ENCODE measurements around the gene USP7. TPM values are rescaled to one million over a fixed set of nuclear protein-coding genes. Genes with fewer than 3 reads are reported as not detected.
A peak's percentile ranks its signal among the peaks of the same experiment; 100 is the strongest.

Gene USP7
- polyA plus RNA-seq, 3 donors = 2.4 to 31.7 (median 4.1) TPM

GRCh38 chr16:8861563-8862308 lies 102.0 kb downstream of the USP7 start:
- no peak overlapping the region for H3K4me3 Mint-ChIP-seq
- TF ChIP-seq, protein P1, sequence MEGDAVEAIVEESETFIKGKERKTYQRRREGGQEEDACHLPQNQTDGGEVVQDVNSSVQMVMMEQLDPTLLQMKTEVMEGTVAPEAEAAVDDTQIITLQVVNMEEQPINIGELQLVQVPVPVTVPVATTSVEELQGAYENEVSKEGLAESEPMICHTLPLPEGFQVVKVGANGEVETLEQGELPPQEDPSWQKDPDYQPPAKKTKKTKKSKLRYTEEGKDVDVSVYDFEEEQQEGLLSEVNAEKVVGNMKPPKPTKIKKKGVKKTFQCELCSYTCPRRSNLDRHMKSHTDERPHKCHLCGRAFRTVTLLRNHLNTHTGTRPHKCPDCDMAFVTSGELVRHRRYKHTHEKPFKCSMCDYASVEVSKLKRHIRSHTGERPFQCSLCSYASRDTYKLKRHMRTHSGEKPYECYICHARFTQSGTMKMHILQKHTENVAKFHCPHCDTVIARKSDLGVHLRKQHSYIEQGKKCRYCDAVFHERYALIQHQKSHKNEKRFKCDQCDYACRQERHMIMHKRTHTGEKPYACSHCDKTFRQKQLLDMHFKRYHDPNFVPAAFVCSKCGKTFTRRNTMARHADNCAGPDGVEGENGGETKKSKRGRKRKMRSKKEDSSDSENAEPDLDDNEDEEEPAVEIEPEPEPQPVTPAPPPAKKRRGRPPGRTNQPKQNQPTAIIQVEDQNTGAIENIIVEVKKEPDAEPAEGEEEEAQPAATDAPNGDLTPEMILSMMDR (IDR thresholded peaks at IDR 0.05) = no peak
- Histone ChIP-seq H3K27me3 (ENCODE audit: control insufficient read depth in 2 of 2, insufficient read depth in 2 of 2, low read length in 2 of 2) (no peaks in the 10 kb centered on the region), H3K27ac (ENCODE audit: low read depth in 1 of 2, low read length in 2 of 2) (no peak overlapping the region), H3K9me3 (replicated peaks in 1 of 2; ENCODE audit: control insufficient read depth in 1 of 2, insufficient read depth in 1 of 2, low read length in 2 of 2) (no peaks in the 10 kb centered on the region), H3K79me2 (ENCODE audit: insufficient read depth, low read length) (peaks cover 76% of the 10 kb centered on the region), H3K4me1 (ENCODE audit: control insufficient read depth in 1 of 2, insufficient read depth in 2 of 2, low read length in 2 of 2) (peaks cover 2 to 9% of the 10 kb centered on the region in 2 donors), H3K9ac (ENCODE audit: insufficient read depth, low read length, poor library complexity, severe bottlenecking) (no peak overlapping the region), H3K36me3 (replicated peaks in 1 of 2; ENCODE audit: control insufficient read depth in 1 of 2, insufficient read depth in 2 of 2, low read length in 2 of 2) (peaks cover 17 to 23% of the 10 kb centered on the region in 2 donors), H2AFZ (ENCODE audit: insufficient read depth, low read depth, low read length, poor library complexity, severe bottlenecking) (no peak overlapping the region), H3K4me3 (replicated peaks in 1 of 3; ENCODE audit: low read depth in 2 of 3, low read length in 3 of 3) (no peak overlapping the region), H4K20me1 (ENCODE audit: insufficient read depth, low read length) (peaks cover 88% of the 10 kb centered on the region), H3K4me2 (replicated peaks; ENCODE audit: extremely low read depth, low read length, poor library complexity, severe bottlenecking) (no peak overlapping the region)
- H3K27ac Mint-ChIP-seq = peak overlapping the region in 2 of 7 donors; percentile 24 to 42
- no peak for DNase-seq
- H3K9me3 Mint-ChIP-seq = peaks cover 0 to 1% (median 0%) of the 10 kb centered on the region in 7 donors
- peaks cover 21% of the 10 kb centered on the region for H3K4me1 Mint-ChIP-seq
- intact Hi-C loops (cut with micrococcal nuclease) = loop anchor here in 1 of 2 donors (10.0 kb wide), 1 partner anchor 187 kb away; the partner anchor contains the start of gene ABAT
- 90% methylated on average over 8 of the region's 14 CpGs for WGBS (ENCODE audit: insufficient coverage)
- H3K36me3 Mint-ChIP-seq = peaks cover 21 to 43% of the 10 kb centered on the region in 2 donors
- H3K27me3 Mint-ChIP-seq (ENCODE audit: low read depth in 3 of 3) = peaks cover 0 to 2% (median 2%) of the 10 kb centered on the region in 3 donors

DNA sequence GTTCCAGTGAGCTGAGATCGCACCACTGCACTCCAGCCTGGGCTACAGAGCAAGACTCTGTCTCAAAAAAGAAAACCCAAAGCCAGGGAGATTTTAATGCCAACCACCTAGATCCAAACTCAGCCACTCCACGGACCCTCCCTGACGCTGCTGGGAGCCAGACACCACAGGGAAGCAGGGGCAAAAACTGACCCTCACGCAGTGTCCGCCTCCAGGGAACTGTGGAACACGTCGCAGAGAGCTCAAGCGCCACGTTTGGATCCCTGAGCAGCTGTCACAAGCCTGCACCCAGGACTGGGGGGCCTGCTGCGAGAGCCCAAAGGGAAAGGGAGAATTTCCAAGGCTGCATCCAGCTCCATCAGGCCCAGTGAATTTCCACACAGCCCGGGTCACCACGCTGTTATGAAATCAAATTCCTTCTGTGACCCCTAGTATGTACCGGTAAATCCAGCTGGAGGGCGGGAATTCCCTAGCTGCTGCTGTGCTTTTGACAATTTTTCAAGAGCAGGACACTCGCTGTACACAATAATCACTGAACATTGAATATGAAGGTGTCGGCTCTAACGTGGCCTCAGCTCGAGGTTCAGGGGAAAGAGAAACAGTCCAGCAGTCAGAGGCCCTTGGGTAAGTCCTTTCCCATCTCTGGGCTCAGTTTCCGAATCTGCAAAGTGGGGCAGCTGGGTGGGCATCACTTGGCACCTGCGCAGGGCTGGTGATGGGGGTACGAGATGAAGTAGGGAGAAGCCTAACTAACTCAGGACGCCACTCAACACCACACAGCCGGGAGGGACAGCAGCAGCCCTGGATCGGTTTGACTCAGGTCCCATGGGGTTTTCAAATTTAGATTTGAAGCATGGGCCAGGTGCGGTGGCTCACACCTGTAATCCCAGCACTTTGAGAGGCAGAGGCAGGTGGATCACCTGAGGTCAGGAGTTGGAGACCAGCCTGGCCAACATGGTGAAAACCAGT lies 103.5 kb downstream of the USP7 start:
- peaks cover 81% of the 10 kb centered on the region for H4K20me1 ChIP-seq (ENCODE audit: insufficient read depth, low read length)
- WGBS (ENCODE audit: insufficient coverage) = 88% methylated on average over 21 of the region's 25 CpGs
- no peak overlapping the region for H3K4me3 Mint-ChIP-seq

More for the DNA sequence above, 103.5 kb downstream of the USP7 start:
- no peak for DNase-seq
- H3K4me2 ChIP-seq (replicated peaks; ENCODE audit: extremely low read depth, low read length, poor library complexity, severe bottlenecking) = no peak overlapping the region
- no peak overlapping the region for H3K4me3 ChIP-seq (replicated peaks in 1 of 3; ENCODE audit: low read depth in 2 of 3, low read length in 3 of 3)
- H3K36me3 ChIP-seq (replicated peaks in 1 of 2; ENCODE audit: control insufficient read depth in 1 of 2, insufficient read depth in 2 of 2, low read length in 2 of 2) = peaks cover 29 to 38% of the 10 kb centered on the region in 2 donors
- Mint-ChIP-seq H3K36me3 (peaks cover 31 to 58% of the 10 kb centered on the region in 2 donors), H3K9me3 (peaks cover 0 to 4% (median 0%) of the 10 kb centered on the region in 7 donors), H3K27ac (no peak overlapping the region), H3K27me3 (ENCODE audit: low read depth in 3 of 3) (peaks cover 0 to 2% (median 0%) of the 10 kb centered on the region in 3 donors), H3K4me1 (peaks cover 12% of the 10 kb centered on the region)
- peaks cover 0 to under 1% of the 10 kb centered on the region in 2 donors for H3K4me1 ChIP-seq (ENCODE audit: control insufficient read depth in 1 of 2, insufficient read depth in 2 of 2, low read length in 2 of 2)
- H3K27ac ChIP-seq (ENCODE audit: low read depth in 1 of 2, low read length in 2 of 2) = no peak overlapping the region
- no peak overlapping the region for H3K9ac ChIP-seq (ENCODE audit: insufficient read depth, low read length, poor library complexity, severe bottlenecking)
- H3K27me3 ChIP-seq (ENCODE audit: control insufficient read depth in 2 of 2, insufficient read depth in 2 of 2, low read length in 2 of 2) = no peaks in the 10 kb centered on the region
- H2AFZ ChIP-seq (ENCODE audit: insufficient read depth, low read depth, low read length, poor library complexity, severe bottlenecking) = no peak overlapping the region
- TF ChIP-seq, protein P1 (IDR thresholded peaks at IDR 0.05) = no peak
- H3K79me2 ChIP-seq (ENCODE audit: insufficient read depth, low read length) = peaks cover 61% of the 10 kb centered on the region
- intact Hi-C loops (cut with micrococcal nuclease) = loop anchor here in 1 of 2 donors (10.0 kb wide), 1 partner anchor 185 kb away; the partner anchor contains the start of gene ABAT
- no peaks in the 10 kb centered on the region for H3K9me3 ChIP-seq (replicated peaks in 1 of 2; ENCODE audit: control insufficient read depth in 1 of 2, insufficient read depth in 1 of 2, low read length in 2 of 2)
